HG03342 (cell line): ENCODE measurements around the gene STXBP5L.
"Not testable (repeated sequence)": the region's sequence is repeated elsewhere in the genome, so short reads cannot be mapped to it uniquely, and the experiment has no call there.

ENCODE experiments used
- ATAC-seq: cut with Tn5 transposase; IDR thresholded peaks from one replicate; pipeline ENCODE4 v1.9.1; 2021; ENCODE audit warnings: mild to moderate bottlenecking, moderate library complexity; ENCODE audit not compliant: unreplicated experiment

The STXBP5L gene

DNA sequence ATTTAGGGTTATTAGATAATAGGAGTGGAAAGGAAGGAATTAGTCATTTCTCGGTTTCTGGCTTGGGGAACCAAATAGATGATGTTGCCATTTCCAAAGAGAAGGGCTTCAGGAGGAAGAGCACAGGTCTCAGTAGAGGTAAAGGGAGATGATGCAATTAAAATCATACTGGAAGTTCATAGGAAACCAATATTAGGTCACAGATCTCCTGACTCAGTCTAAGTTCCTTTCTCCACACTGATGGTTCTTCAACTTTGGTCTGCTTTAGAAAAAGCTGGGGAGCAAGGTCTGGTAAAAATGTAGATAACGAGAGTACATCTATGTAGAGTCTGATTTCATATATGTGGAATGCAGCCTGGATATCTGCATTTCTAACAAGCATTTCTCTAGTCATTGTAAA, 506.9 kb downstream of the STXBP5L start:
- ATAC-seq, result no peak

DNA sequence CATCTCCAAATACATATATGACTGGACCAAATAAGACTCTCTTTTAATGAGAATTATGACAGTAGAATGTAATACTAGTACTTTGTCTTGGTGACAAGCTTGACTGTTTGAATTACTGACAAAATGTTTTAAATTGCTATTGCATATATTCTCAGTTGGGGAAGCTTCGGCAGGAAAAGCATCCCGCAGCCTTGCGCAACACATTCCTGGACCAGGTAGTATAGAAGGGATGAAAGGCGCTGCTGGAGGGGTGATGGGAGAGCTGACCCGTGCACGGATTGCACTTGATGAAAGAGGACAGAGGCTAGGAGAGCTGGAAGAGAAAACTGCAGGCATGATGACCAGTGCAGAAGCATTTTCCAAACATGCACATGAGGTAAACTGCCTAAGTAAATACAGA, 510.2 kb downstream of the STXBP5L start:
- no peak for ATAC-seq

DNA sequence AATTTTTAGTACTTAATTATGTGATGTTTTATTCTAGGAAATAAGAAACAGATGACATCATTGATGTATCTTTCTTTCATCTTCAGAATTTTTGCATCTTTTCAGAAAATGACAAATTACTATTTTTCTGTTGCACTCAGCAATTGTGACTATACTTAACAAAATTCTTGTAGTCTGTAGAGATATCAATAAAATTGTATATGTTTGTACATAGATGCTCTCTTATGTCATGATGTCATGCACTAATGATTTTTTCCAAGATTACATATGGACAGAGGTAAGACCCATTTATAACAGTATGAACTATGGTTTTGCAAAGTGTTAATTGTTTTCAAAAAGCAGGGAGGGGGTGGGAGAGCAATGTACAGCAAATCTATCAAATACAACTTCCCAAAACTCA, 516.5 kb downstream of the STXBP5L start:
- ATAC-seq, result no peak

DNA sequence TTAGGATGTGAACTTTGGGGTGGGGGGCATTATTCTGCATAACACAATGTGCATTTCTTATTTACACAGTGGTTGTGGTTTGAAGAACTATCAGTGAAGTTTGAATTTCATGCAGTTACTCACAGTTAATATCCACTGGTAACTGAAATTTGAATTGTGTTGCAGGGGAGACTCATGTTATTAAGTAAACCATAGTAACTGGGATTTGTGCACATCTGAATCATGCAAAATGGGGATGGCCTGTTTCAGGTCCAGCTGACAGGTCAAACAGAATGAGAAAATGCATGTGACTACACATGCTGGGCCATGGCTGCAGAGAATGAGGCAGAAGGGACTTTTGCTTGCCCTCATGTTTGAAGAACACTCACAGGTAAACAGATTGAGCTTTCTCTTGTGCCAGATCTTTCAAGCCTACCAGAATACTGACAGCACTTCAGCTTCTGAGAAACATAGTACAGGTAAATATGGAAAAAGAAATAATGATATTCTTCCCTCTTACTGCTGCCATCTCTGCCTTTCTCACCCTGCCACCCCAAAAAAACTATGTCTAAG, 522.7 kb downstream of the STXBP5L start:
- ATAC-seq, result no peak

DNA sequence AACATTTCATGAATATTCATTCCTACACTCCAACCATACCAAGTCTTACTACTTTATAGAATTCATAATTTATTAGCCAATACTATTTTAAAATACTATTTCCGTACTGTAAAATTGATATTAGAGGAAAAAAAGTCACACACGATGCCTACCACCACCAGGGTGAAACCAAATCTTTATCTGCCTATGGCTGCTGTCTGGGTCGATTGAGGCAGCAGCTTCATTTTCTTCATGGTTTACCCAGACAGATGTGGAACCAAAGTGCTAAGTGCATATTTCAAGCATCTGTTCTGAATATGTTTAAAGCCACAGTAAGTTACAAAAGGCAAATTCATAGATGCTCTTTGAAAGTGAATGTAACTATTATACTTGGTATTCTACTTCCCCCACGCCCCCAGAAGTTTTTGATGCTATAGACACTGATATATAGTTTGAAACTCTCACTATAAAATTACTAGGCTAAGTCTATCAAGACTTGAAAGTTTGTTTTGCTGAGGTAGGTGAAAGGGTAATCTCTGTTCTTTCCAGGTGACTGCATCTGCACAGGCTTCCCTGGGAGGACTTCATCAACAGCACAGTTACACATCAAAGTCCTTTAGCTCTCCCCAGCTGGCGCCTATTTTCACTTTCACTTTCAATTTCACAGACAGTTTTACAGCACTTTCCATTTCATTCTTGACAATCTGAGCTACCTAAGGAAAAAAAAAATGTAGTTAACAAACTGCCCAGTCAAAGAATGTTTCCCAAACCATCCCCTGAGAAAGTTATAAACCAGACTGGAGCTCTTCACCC, 523.9 kb downstream of the STXBP5L start:
- ATAC-seq, result peak; percentile 97

DNA sequence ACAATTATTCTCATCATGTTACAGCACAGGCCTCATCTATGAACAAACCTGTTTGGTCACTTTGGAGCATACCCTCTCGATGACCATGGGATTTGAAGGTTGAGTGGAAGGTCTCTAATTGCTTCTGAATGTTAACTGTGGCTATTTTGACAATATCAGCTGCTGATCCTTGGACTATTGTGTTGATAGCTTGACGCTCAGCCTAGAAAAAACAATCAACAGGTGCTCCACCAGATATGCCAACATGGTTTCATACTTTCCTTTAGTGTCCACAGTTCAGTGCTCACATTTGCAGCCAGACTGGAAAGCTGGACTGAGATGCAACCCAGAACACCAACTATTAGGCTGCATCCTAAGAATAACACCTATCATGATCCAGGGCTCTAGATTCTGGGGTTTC, 528.1 kb downstream of the STXBP5L start:
- ATAC-seq, result no peak

DNA sequence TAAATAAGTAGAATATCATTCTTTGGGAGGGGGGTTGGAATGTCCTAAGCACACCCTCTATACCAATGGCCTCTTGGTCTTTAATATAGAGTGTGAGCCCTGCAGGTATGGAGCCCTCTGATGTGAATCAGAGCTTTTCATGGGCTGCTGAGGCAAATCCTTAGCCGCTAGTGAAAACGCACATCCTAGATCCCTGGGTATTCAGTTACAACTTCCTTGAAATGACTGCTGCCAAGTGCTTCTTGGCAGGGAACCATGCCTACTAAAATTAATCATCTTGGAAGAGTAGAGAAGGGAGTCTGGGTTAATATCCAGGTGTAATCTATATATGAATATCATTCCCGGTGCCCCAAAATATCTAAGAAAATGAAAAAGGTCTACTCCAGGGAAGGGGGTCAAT, 528.6 kb downstream of the STXBP5L start:
- ATAC-seq, result no peak

DNA sequence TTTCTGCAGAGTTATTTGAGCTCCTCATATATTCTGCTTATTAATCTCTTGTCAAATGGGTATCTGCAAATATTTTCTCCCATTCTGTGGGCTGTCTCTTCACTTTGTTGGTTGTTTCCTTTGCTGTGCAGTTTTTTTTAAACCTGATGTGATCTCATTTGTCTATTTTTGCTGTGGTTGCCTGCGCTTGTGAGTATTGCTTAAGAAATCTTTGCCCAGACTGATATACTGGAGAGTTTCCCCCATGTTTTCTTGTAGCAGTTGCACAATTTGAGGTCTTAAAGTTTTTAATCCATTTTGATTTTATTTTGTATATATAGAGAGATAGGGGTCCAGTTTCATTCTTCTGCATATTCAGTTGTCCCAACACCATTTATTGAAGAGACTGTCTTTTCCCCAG, 535.5 kb downstream of the STXBP5L start:
- ATAC-seq, result no peak

DNA sequence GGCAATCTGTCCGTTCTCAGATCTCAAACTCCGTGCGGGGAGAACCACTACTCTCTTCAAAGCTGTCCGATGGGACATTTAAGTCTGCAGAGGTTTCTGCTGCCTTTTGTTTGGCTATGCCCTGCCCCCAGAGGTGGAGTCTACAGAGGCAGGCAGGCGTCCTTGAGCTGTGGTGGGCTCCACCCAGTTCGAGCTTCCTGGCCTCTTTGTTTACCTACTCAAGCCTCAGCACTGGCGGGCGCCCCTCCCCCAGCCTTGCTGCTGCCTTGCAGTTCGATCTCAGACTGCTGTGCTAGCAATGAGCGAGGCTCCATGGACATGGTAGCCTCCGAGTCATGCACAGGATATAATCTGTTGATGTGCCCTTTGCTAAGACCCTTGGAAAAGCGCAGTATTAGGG, 543.7 kb downstream of the STXBP5L start:
- not testable (repeated sequence) for ATAC-seq

DNA sequence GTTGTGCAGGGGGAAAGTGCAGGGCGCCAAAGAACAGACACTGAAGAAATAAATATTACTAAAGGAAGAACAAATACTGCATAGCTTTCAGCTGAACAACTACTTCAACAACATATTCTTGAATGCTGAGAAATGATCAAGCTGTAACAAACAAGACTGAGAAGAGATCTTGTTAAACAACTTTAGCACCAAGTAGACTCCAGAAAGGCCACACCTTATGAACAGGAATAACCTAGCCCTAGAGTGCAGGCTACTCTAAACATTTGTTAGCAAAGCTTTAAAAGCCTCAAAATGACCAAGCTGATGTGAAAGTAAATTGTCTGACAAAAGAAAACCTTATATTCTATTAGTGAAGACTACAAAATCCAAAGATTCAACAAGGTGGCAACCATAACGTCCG, 554.6 kb downstream of the STXBP5L start:
- ATAC-seq, result no peak

DNA sequence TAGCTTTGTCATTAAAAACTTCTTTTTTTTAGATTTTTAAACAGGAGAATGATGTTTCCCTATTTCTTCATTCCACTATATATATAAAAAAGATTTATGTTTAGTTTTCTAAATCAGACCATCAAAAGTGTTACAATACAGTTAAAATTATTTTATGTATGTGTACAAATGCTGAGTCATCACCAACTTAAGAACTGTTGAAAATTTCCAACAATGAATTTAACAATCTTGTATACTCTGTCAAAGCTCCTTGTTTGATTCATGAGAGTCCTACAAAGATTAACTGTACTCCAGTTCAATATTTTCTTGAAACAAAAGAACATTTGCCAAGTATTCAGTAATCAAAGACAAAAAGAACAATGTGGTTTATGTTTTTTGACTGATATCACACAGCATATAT, 555.7 kb downstream of the STXBP5L start:
- ATAC-seq, result no peak

DNA sequence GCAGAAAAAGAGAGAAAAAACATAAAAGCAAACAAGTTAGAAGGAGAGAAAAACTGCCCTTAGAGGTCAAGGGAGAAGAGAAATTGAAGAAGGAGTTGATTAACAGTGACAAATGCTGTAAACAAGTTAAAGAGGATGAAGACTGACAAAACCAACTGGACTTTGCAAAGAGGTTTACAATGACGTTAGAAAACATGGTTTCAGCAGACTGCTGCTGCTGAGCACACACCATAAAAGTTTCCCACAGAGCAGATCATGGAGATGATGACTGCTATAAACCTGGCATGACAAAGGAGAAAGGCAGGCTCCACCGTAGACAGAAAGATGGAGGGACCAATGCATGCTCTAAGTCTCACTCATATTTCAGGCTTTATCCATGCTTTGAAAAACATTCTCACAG, 559.1 kb downstream of the STXBP5L start:
- no peak for ATAC-seq

DNA sequence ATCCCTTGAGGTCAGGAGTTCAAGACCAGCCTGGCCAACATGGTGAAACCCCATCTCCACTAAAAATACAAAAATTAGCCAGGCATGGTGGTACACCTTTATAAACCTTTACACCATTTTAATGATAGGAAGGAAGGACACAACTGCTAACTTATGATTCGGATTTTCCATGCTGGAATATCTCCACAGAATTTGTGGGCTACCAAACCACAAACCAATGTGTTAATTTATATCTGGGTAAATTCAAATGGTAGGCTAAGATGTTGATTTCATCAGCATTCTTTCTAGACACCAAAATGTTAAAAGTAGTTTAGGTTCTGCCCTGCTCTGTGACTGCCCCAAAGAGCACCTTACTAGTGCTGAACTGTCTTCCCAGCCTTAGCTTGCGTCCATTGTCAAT, 565.0 kb downstream of the STXBP5L start:
- ATAC-seq, result no peak
